A673 (cell line): ENCODE results near the gene AMOTL1. TPM values are rescaled to one million over a fixed set of nuclear protein-coding genes. Genes with fewer than 3 reads are reported as not detected.

ENCODE experiments used
- BruUV-seq: library from RNA; stranded (reverse); fragments of 400-500 nt; replicated peaks from 2 replicates; lab custom pipeline; 2021; lab: Mats Ljungman, UMichigan
- CTCF ChIA-PET: fragments of 300-600 bp; sonication (Branson Sonifier 250); formaldehyde crosslinking; loops from one replicate; lab custom pipeline; 2022; ENCODE audit warnings: antibody characterized with exemption; lab: Charles Lee
- POLR2A ChIA-PET: fragments of 300-600 bp; sonication (Branson Sonifier 250); formaldehyde crosslinking; loops from one replicate; lab custom pipeline; 2022; ENCODE audit warnings: antibody characterized with exemption; ENCODE audit not compliant: low non-redundant PET; lab: Charles Lee
- DNase-seq: peaks from one replicate; pipeline ENCODE4 v3.0.0-alpha.2; 2015; ENCODE audit warnings: low spot score
- H3K27ac ChIP-seq: fragments of 200-600 bp; sonication (generic); 2 replicates; pipeline ENCODE4 v1.5.1; 2016; ENCODE audit warnings: mixed run types, low read depth, mild to moderate bottlenecking, mixed read lengths, antibody characterized with exemption, low read length; ENCODE audit not compliant: poor library complexity, severe bottlenecking
- H3K27me3 ChIP-seq: fragments of 200-600 bp; sonication (generic); replicated peaks from 2 replicates; pipeline ENCODE4 v1.6.1; 2017; ENCODE audit warnings: mixed run types, low read depth, mild to moderate bottlenecking, mixed read lengths, antibody characterized with exemption, low read length; ENCODE audit not compliant: insufficient read depth, poor library complexity
- H3K36me3 ChIP-seq: fragments of 200-600 bp; sonication (generic); 2 replicates; pipeline ENCODE4 v1.6.1; 2016; ENCODE audit warnings: mixed run types, mild to moderate bottlenecking, mixed read lengths, antibody characterized with exemption, low read length; ENCODE audit not compliant: insufficient read depth, poor library complexity, severe bottlenecking
- H3K4me1 ChIP-seq: fragments of 200-600 bp; sonication (generic); 2 replicates; pipeline ENCODE4 v1.6.1; 2017; ENCODE audit warnings: mixed run types, mild to moderate bottlenecking, mixed read lengths, antibody characterized with exemption, low read length; ENCODE audit not compliant: insufficient read depth, poor library complexity, severe bottlenecking
- H3K4me3 ChIP-seq: fragments of 200-600 bp; sonication (generic); 2 replicates; pipeline ENCODE4 v1.5.1; 2016; ENCODE audit warnings: low read depth, mixed run types, mild to moderate bottlenecking, mixed read lengths, low read length; ENCODE audit not compliant: poor library complexity, severe bottlenecking
- H3K9me3 ChIP-seq: fragments of 200-600 bp; sonication (generic); 2 replicates; pipeline ENCODE4 v1.6.1; 2016; ENCODE audit warnings: mixed run types, low read depth, mild to moderate bottlenecking, mixed read lengths, antibody characterized with exemption, low read length; ENCODE audit not compliant: poor library complexity, severe bottlenecking
- CTCF ChIP-seq: fragments of 300-800, 200-600 bp; sonication (generic); conservative IDR thresholded peaks from 2 replicates; pipeline ENCODE4 v1.5.1; 2017; ENCODE audit warnings: low read depth, mild to moderate bottlenecking, antibody characterized with exemption, low read length, moderate library complexity, mixed read lengths
- EZH2 ChIP-seq: fragments of 200-600 bp; sonication (generic); IDR thresholded peaks from 2 replicates; pipeline ENCODE4 v1.6.1; 2017; ENCODE audit warnings: borderline replicate concordance, low read depth, mild to moderate bottlenecking, mixed read lengths, antibody characterized with exemption, low read length; ENCODE audit not compliant: poor library complexity, severe bottlenecking
- intact Hi-C: fragments of 100-400 bp; cut with micrococcal nuclease; formaldehyde crosslinking; loops from one replicate; pipeline ENCODE4 v1.10.0; 2022; ENCODE audit not compliant: unreplicated experiment
- total RNA-seq: library from RNA; stranded (reverse); gene quantifications from 2 replicates; pipeline ENCODE4 v1.2.3, GENCODE V29; 2021

Gene AMOTL1
- total RNA-seq, 1 experiment from 2014 or later: 68.5 TPM

- POLR2A ChIA-PET: no interaction called here
- intact Hi-C loops: loop anchor here (1.0 to 5.0 kb wide), 2 partner anchors 85 to 254 kb away; no protein-coding TSS in a partner anchor
- peaks cover 23% of the 10 kb centered on the region for H3K4me1 ChIP-seq
- no peak for TF ChIP-seq EZH2
- TF ChIP-seq CTCF: peak; percentile 52
- CTCF ChIA-PET: interaction anchor here (0.6 to 1.1 kb wide), 4 partner anchors 90 to 253 kb away, joined by 3 read pairs; no protein-coding TSS in a partner anchor
- H3K27me3 ChIP-seq: no peaks in the 10 kb centered on the region
- no peaks in the 10 kb centered on the region for H3K9me3 ChIP-seq
- peak overlapping the region; percentile 86 for H3K27ac ChIP-seq
- no peak overlapping the region for H3K4me3 ChIP-seq
- BruUV-seq: no TSS peak
- H3K36me3 ChIP-seq: peaks cover 10% of the 10 kb centered on the region
- peak; percentile 95 for DNase-seq
Measured at GRCh38 chr11:94876645-94877442, 108.7 kb downstream of the AMOTL1 start.

GRCh38 chr11:94877443-94878200 is 109.5 kb downstream of the AMOTL1 start:
- H3K4me1 ChIP-seq: peaks cover 23% of the 10 kb centered on the region
- POLR2A ChIA-PET: no interaction called here
- intact Hi-C loops: loop anchor here (5.0 kb wide), 1 partner anchor 85 kb away; no protein-coding TSS in a partner anchor
- H3K27me3 ChIP-seq: no peaks in the 10 kb centered on the region
- no peak for DNase-seq
- CTCF ChIA-PET: interaction anchor here (0.9 kb wide), 1 partner anchor 143 kb away, joined by 3 read pairs; no protein-coding TSS in a partner anchor
- no peaks in the 10 kb centered on the region for H3K9me3 ChIP-seq
- BruUV-seq: no TSS peak
- peaks cover 10% of the 10 kb centered on the region for H3K36me3 ChIP-seq
- TF ChIP-seq CTCF: no peak
- no peak for TF ChIP-seq EZH2
- H3K27ac ChIP-seq: peak overlapping the region; percentile 86
- no peak overlapping the region for H3K4me3 ChIP-seq

- no peak for DNase-seq
- intact Hi-C loops: loop anchor here (5.0 kb wide), 1 partner anchor 87 kb away; no protein-coding TSS in a partner anchor
- Histone ChIP-seq H3K27me3 (no peaks in the 10 kb centered on the region), H3K27ac (no peak overlapping the region), H3K4me3 (no peak overlapping the region), H3K9me3 (no peaks in the 10 kb centered on the region), H3K4me1 (peaks cover 23% of the 10 kb centered on the region), H3K36me3 (peaks cover 10% of the 10 kb centered on the region)
- ChIA-PET CTCF (no interaction called here), POLR2A (no interaction called here)
- TF ChIP-seq EZH2 (no peak), CTCF (no peak)
- no TSS peak for BruUV-seq
Measured at GRCh38 chr11:94879006-94879405, 110.8 kb downstream of the AMOTL1 start.
